ENCODE results near the gene STT3B. TPM values are rescaled to one million over a fixed set of nuclear protein-coding genes. Genes with fewer than 3 reads are reported as not detected.
A peak's percentile ranks its signal among the peaks of the same experiment; 100 is the strongest.

Gene STT3B
- total RNA-seq, 4 donors from 2014 or later: 62.4 to 99.3 (median 69.0) TPM

- no peak overlapping the region for H3K4me3 ChIP-seq
- in situ Hi-C loops (cut with MboI; ENCODE audit: low sequenced_read_pairs in 4 of 4): no loop called here
- no peak overlapping the region for H3K27ac ChIP-seq
- H3K4me1 ChIP-seq: peaks cover 47 to 59% of the 10 kb centered on the region in 2 donors
- ATAC-seq: no peak
- H3K27me3 ChIP-seq: no peaks in the 10 kb centered on the region
- no peak for DNase-seq
- no peak for TF ChIP-seq CTCF (IDR thresholded peaks at IDR 0.05 in 4 of 5, conservative IDR thresholded peaks at IDR 0.05 in 1 of 5)
- TF ChIP-seq POLR2A (IDR thresholded peaks at IDR 0.05): no peak
- intact Hi-C loops (cut with DNase I; ENCODE audit: low total_unique reads): no loop called here
- H3K36me3 ChIP-seq: no peaks in the 10 kb centered on the region
- no peaks in the 10 kb centered on the region for H3K9me3 ChIP-seq
Measured at GRCh38 chr3:31577232-31577631, 44.5 kb downstream of the STT3B start.

DNA sequence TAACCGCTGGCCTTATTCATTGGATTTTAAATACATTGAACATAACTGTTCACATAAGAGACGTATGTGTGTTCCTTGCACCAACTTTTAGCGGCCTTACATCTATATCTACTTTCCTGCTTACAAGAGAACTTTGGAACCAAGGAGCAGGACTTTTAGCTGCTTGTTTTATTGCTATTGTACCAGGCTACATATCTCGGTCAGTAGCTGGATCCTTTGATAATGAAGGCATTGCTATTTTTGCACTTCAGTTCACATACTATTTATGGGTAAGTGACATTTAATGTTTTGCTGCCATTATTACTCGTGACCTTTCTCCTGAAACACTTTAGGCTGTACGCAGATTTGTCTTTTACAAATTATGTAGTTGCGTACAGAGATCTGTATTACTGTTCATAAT, 47.1 kb downstream of the STT3B start:
- ATAC-seq: peak; percentile 100
- intact Hi-C loops (cut with DNase I; ENCODE audit: low total_unique reads) (no loop called here), in situ Hi-C loops (cut with MboI; ENCODE audit: low sequenced_read_pairs in 4 of 4) (no loop called here)
- Histone ChIP-seq H3K9me3 (no peaks in the 10 kb centered on the region), H3K4me1 (peaks cover 30 to 47% of the 10 kb centered on the region in 2 donors), H3K27me3 (no peaks in the 10 kb centered on the region), H3K27ac (peak overlapping the region; percentile 74 to 85 (median 82)), H3K36me3 (no peaks in the 10 kb centered on the region), H3K4me3 (peak overlapping the region in 3 of 4 donors; percentile 1 to 33 (median 11))
- no peak for DNase-seq
- no peak for TF ChIP-seq CTCF (IDR thresholded peaks at IDR 0.05 in 4 of 5, conservative IDR thresholded peaks at IDR 0.05 in 1 of 5)
- no peak for TF ChIP-seq POLR2A (IDR thresholded peaks at IDR 0.05)

GRCh38 chr3:31580645-31581044, 47.9 kb downstream of the STT3B start:
- no peaks in the 10 kb centered on the region for H3K27me3 ChIP-seq
- no peaks in the 10 kb centered on the region for H3K9me3 ChIP-seq
- H3K4me1 ChIP-seq: peaks cover 25 to 41% of the 10 kb centered on the region in 2 donors
- no peak for DNase-seq
- intact Hi-C loops (cut with DNase I; ENCODE audit: low total_unique reads): no loop called here
- H3K4me3 ChIP-seq: peak overlapping the region in 2 of 4 donors; percentile 1 to 11
- no peak for ATAC-seq
- TF ChIP-seq POLR2A (IDR thresholded peaks at IDR 0.05) (no peak), CTCF (IDR thresholded peaks at IDR 0.05 in 4 of 5, conservative IDR thresholded peaks at IDR 0.05 in 1 of 5) (no peak)
- in situ Hi-C loops (cut with MboI; ENCODE audit: low sequenced_read_pairs in 4 of 4): no loop called here
- no peaks in the 10 kb centered on the region for H3K36me3 ChIP-seq
- H3K27ac ChIP-seq: peak overlapping the region; percentile 74 to 85 (median 82)

- intact Hi-C loops (cut with DNase I; ENCODE audit: low total_unique reads) (loop anchor here (2.0 kb wide), 1 partner anchor 49 kb away; the partner anchor contains the start of gene STT3B), in situ Hi-C loops (cut with MboI; ENCODE audit: low sequenced_read_pairs in 4 of 4) (no loop called here)
- Histone ChIP-seq H3K9me3 (no peaks in the 10 kb centered on the region), H3K27me3 (no peaks in the 10 kb centered on the region), H3K4me3 (no peak overlapping the region), H3K27ac (peak overlapping the region; percentile 74 to 85 (median 82)), H3K4me1 (peaks cover 25 to 41% of the 10 kb centered on the region in 2 donors), H3K36me3 (no peaks in the 10 kb centered on the region)
- DNase-seq: no peak
- no peak for TF ChIP-seq POLR2A (IDR thresholded peaks at IDR 0.05)
- ATAC-seq: no peak
Measured at GRCh38 chr3:31581660-31582059, 48.9 kb downstream of the STT3B start.

DNA sequence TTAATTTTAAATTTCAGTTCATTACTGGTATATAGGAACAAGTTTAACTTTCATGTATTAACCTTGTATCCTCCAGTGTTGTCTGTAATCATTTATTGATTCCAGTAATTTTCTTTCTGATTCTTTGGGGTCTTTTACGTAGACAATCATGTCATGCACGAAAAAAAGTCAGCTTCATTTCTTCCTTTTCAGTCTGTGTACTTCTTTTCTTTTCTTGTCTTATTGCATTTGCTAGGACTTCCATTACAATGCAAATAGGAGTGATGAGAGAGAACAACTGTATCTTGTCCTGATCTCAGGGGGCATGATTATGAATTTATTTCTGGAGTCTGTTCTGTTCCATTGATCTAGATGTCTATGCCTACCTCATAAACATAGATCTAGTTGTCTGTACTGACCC, 56.5 kb downstream of the STT3B start:
- Histone ChIP-seq H3K27me3 (no peaks in the 10 kb centered on the region), H3K9me3 (peaks cover 0 to 10% (median 0%) of the 10 kb centered on the region in 3 donors), H3K36me3 (peaks cover 0 to 18% of the 10 kb centered on the region in 2 donors), H3K4me3 (no peak overlapping the region), H3K4me1 (peaks cover 0 to 3% of the 10 kb centered on the region in 2 donors), H3K27ac (no peak overlapping the region)
- ATAC-seq: no peak
- DNase-seq: no peak
- TF ChIP-seq POLR2A (IDR thresholded peaks at IDR 0.05): no peak
- no peak for TF ChIP-seq CTCF (IDR thresholded peaks at IDR 0.05 in 4 of 5, conservative IDR thresholded peaks at IDR 0.05 in 1 of 5)
- intact Hi-C loops (cut with DNase I; ENCODE audit: low total_unique reads): no loop called here
- in situ Hi-C loops (cut with MboI; ENCODE audit: low sequenced_read_pairs in 4 of 4): no loop called here
